HG02763 (cell line): ENCODE measurements around the gene EXOC3.

Source experiments
- ATAC-seq: cut with Tn5 transposase; IDR thresholded peaks from one replicate; pipeline ENCODE4 v1.9.1; 2021; ENCODE audit warnings: mild to moderate bottlenecking, moderate library complexity; ENCODE audit not compliant: unreplicated experiment

The EXOC3 gene

DNA sequence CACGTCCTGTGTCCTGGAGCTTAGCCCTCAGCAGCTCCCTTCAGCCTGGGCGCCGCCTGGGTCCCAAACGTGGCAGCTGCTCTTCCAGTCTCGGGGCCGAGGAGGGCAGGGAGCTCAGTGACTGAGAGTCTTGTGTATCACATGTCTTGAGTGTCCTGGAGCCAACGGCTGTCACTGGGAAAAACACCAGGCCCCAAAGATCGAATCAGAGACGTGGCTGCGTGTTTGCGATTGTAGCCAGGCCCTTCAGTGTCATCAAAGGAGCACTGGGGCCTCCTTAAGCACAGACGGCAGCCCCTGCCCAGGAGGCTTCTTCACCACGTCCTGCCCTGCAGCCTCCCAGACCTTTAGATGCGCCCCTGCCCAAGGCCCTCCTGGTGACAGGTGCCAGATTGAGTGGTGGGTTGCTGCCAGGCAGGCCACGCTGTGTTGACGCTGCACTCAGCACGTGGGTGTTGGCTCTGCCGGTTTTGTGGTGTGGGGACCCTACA lies 5.7 kb upstream of the EXOC3 start:
- no peak for ATAC-seq

DNA sequence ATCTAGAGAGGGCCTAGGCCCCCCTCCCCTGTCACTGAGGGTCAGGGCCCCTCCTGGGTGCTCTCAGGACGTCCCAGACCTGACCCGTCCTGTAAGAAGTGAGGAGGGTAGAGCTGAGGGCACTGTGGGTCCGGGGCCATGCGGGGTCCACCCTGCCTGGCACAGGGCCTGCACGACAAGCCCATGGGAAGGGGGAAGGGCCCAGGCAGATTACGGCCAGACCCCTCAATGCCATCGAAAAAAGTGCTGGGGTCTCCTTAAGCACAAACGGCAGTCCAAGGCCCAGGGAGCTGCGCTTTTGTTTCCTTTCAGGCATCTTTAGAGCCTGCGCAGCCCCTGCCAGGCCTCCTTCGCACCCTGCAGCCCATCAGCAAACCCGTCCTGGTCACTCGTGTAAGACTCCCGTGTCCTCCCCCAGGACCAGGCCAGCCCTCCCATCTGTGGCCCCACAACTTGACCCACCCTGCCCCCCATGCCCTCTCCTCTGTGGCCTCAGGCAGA lies 4.4 kb upstream of the EXOC3 start:
- no peak for ATAC-seq

GRCh38 chr5:439181-439580 lies 3.8 kb upstream of the EXOC3 start:
- no peak for ATAC-seq

GRCh38 chr5:439636-440035 lies 3.3 kb upstream of the EXOC3 start:
- no peak for ATAC-seq

- ATAC-seq: no peak
Observed at GRCh38 chr5:440401-441201, 2.4 kb upstream of the EXOC3 start.

DNA sequence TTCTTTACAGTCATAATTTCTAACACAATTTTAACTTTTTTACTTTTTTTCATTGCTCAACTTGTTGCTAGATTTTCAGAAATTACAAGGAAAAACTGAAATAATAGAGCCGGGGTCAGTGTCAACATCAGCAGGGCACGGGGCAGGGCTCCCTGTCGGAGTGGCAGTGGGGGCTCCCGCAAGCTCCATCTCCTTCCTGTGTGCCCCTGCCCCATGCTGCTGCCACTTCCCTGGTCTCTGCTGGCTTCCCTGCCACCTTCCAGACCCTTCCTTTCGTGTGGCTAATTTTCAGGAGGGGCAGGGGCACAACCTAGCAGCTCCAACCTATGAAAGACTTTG lies 1.0 kb upstream of the EXOC3 start:
- no peak for ATAC-seq

- peak; percentile 19 for ATAC-seq
Observed at GRCh38 chr5:443239-444151, 519 bp downstream of the EXOC3 start.

DNA sequence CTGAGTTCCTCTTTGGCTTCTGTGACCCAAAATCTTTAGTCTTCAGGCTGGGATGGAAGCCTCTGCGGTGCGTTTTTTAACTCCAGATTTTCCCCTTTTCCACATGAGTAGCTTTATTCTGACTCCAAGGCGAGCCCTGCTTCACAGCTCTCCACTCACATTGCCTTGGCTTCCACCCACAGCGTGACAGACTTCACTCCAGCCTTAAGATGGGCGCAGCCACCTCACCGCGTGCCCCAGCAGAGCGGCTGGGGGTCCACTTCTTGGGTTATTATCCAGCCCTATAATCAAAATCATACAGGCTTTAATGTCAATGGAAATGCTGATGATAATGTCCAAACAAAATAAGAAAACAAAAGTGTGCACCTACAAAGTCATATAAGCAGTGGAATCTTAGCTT lies 1.2 kb downstream of the EXOC3 start:
- ATAC-seq: no peak

DNA sequence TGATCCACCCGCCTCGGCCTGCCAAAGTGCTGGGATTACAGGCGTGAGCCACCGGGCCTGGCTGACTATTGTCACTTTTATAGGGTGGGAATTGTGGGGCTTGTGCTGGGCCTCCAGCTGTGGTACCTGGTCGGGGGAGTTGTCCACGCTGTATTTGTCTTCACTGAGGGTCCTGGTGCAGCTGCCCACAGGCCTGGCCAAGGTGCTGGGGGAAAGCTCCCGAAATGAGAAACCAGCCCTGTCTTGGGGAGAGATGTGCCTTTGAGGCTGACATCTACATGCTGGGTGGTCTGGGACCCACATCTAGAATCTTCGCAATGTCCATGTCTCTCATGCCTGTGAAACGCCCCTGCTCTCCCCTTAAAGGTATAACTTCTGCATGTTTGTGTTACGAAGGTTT lies 2.6 kb downstream of the EXOC3 start:
- no peak for ATAC-seq

- ATAC-seq: no peak
Observed at GRCh38 chr5:446066-446882, 3.3 kb downstream of the EXOC3 start.

GRCh38 chr5:446883-447263 lies 3.9 kb downstream of the EXOC3 start:
- ATAC-seq: no peak

- no peak for ATAC-seq
Observed at GRCh38 chr5:447501-447900, 4.5 kb downstream of the EXOC3 start.

GRCh38 chr5:448061-448765 lies 5.2 kb downstream of the EXOC3 start:
- ATAC-seq: no peak

DNA sequence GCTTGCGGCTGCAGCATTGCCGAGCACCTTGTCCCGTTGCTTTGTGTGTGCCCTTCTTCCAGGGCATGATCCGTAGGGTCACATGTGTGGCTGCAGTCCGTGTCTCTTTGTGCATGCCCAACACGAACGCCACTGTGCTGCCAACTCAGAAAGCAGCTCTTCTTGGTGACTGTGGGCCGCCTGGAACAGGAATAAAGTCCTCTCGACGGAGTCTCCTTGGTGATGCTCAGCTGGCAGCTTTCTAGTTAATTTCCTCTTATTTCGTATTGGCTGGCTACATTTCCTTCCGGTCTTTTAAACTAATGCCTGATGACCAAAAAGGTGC lies 5.8 kb downstream of the EXOC3 start:
- no peak for ATAC-seq

GRCh38 chr5:449151-449550 lies 6.2 kb downstream of the EXOC3 start:
- no peak for ATAC-seq

GRCh38 chr5:451587-452458 lies 8.8 kb downstream of the EXOC3 start:
- no peak for ATAC-seq

DNA sequence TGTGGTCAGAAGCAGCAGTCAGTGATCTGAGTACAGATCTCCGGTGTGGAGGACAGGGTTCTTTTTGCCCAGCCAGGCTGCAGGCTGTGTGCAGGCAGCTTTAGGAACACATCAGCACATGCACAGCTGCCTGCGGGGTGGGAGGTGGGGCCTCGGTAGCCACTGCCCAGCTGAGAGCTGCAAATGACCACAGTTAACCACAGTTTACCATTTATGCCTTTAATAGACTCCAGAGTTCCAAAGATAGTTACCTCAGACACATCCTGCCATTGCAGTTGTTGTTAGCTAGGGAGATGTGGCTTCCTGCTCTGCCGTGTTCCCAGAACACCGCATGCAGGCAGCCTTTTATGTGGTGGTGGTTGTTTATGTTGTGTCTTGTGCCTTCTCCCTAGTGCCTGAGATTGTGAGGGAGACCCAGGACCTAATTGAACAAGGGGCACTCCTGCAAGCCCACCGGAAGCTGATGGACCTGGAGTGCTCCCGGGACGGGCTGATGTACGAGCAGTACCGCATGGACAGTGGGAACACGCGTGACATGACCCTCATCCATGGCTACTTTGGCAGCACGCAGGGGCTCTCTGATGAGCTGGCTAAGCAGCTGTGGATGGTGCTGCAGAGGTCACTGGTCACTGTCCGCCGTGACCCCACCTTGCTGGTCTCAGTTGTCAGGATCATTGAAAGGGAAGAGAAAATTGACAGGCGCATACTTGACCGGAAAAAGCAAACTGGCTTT lies 10.2 kb downstream of the EXOC3 start:
- no peak for ATAC-seq

GRCh38 chr5:453725-454481 lies 10.9 kb downstream of the EXOC3 start:
- no peak for ATAC-seq
